ENCODE data around the gene MFSD1.

Gene MFSD1

GRCh38 chr3:158831861-158832260 is 30.0 kb downstream of the MFSD1 start:
- FAIRE-seq (no peak), DNase-seq (ENCODE audit: insufficient read length, low spot score) (no peak)
- no peak for TF ChIP-seq CTCF (IDR thresholded peaks at IDR 0.05; ENCODE audit: insufficient read depth, missing control alignments)

- FAIRE-seq (no peak), DNase-seq (ENCODE audit: insufficient read length, low spot score) (no peak)
- TF ChIP-seq CTCF (IDR thresholded peaks at IDR 0.05; ENCODE audit: insufficient read depth, missing control alignments), result no peak
Measured at GRCh38 chr3:158835631-158836030, 33.8 kb downstream of the MFSD1 start.

GRCh38 chr3:158836312-158836711 is 34.5 kb downstream of the MFSD1 start:
- FAIRE-seq, result no peak
- DNase-seq (ENCODE audit: insufficient read length, low spot score), result no peak
- TF ChIP-seq CTCF (IDR thresholded peaks at IDR 0.05; ENCODE audit: insufficient read depth, missing control alignments), result no peak

- TF ChIP-seq CTCF (IDR thresholded peaks at IDR 0.05; ENCODE audit: insufficient read depth, missing control alignments), result no peak
- FAIRE-seq, result no peak
- DNase-seq (ENCODE audit: insufficient read length, low spot score), result no peak
Measured at GRCh38 chr3:158837240-158837639, 35.4 kb downstream of the MFSD1 start.

- no peak for DNase-seq (ENCODE audit: insufficient read length, low spot score)
- no peak for FAIRE-seq
- TF ChIP-seq CTCF (IDR thresholded peaks at IDR 0.05; ENCODE audit: insufficient read depth, missing control alignments), result no peak
Measured at GRCh38 chr3:158839966-158840365, 38.1 kb downstream of the MFSD1 start.

- no peak for TF ChIP-seq CTCF (IDR thresholded peaks at IDR 0.05; ENCODE audit: insufficient read depth, missing control alignments)
- DNase-seq (ENCODE audit: insufficient read length, low spot score) (no peak), FAIRE-seq (no peak)
Measured at GRCh38 chr3:158841387-158841786, 39.5 kb downstream of the MFSD1 start.

GRCh38 chr3:158842976-158843375 is 41.1 kb downstream of the MFSD1 start:
- DNase-seq (ENCODE audit: insufficient read length, low spot score) (no peak), FAIRE-seq (no peak)
- TF ChIP-seq CTCF (IDR thresholded peaks at IDR 0.05; ENCODE audit: insufficient read depth, missing control alignments), result no peak
